GM13977 (cell line): ENCODE data around the gene ELL.

Source experiments
- DNase-seq: peaks from one replicate; pipeline ENCODE4 v3.0.0; 2012; ENCODE audit warnings: low spot score
- in situ Hi-C: fragments of 300-500 bp; cut with MboI; formaldehyde crosslinking; loops from one replicate; pipeline ENCODE4 v1.12.0; 2022; ENCODE audit warnings: low sequenced_read_pairs, low pct_unique_long_range_greater_than_20kb, mixed read lengths, inconsistent platforms; ENCODE audit not compliant: unreplicated experiment
- TF ChIP-seq, protein P1 (sequence below): IDR thresholded peaks from 2 replicates; pipeline ENCODE4 v1.5.1; 2012; ENCODE audit warnings: mild to moderate bottlenecking, control low read depth; ENCODE audit not compliant: insufficient read depth; ENCODE audit errors: extremely low read depth, missing control alignments

The ELL gene

DNA sequence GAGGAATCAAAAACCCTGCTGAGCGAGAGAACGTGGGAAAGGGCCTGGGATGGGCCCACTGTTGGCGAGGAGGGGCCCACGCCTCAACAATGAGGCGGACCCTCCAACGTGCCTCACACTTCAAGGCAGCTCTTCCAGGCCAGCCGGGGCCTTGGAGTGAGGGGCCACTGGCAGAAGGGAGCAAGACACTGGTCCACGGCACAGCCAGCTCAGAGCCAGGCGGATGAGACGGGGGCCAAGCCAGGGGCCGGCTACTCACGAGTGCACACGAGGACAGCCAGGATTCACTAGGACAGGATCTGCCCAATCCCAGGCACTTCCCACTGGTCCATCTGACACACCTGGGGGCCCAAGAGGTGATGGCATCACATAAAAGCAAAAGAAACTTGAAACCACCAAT, 20.5 kb downstream of the ELL start:
- in situ Hi-C loops: no loop called here
- TF ChIP-seq, protein P1, sequence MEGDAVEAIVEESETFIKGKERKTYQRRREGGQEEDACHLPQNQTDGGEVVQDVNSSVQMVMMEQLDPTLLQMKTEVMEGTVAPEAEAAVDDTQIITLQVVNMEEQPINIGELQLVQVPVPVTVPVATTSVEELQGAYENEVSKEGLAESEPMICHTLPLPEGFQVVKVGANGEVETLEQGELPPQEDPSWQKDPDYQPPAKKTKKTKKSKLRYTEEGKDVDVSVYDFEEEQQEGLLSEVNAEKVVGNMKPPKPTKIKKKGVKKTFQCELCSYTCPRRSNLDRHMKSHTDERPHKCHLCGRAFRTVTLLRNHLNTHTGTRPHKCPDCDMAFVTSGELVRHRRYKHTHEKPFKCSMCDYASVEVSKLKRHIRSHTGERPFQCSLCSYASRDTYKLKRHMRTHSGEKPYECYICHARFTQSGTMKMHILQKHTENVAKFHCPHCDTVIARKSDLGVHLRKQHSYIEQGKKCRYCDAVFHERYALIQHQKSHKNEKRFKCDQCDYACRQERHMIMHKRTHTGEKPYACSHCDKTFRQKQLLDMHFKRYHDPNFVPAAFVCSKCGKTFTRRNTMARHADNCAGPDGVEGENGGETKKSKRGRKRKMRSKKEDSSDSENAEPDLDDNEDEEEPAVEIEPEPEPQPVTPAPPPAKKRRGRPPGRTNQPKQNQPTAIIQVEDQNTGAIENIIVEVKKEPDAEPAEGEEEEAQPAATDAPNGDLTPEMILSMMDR: no peak
- DNase-seq: no peak

DNA sequence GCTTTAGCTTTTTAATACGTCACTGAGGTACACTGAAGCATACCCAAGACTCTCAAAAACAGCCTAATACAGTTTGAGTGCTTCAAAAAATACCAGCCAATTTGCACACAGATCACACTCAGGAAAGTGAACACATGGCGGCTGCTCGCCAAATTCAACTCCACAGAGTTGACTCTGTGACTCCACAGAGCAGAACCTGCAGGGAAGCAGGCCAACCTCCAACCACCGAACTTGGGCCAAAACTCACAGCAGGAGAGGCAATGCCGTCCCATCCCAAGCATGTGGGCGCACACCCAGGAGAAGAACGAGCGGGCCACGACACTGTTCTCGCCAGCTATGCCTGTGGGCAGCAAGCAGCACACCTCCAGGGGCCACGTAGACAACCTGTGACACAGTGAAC, 21.1 kb downstream of the ELL start:
- in situ Hi-C loops: no loop called here
- no peak for DNase-seq
- TF ChIP-seq, protein P1: no peak

DNA sequence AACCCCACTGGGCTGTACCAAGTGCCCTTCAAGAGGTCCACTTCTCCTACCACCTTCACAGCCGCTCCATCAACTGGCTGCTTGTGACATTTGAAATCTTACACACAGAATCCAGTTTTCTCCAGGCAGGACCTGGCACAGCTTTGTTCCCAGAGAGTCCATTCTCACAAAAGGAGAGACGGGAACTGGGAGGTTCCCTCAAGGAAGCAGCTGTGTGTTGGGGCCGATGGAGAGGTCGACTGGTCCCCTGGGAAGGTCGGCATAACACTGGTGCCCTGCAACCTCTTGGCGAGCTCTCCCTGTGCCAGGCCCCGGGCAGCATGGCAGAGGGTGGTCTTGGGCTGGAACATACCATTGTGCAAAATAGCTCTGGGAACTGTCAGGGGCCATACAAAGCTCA, 21.5 kb downstream of the ELL start:
- no peak for DNase-seq
- TF ChIP-seq, protein P1: no peak
- in situ Hi-C loops: no loop called here

DNA sequence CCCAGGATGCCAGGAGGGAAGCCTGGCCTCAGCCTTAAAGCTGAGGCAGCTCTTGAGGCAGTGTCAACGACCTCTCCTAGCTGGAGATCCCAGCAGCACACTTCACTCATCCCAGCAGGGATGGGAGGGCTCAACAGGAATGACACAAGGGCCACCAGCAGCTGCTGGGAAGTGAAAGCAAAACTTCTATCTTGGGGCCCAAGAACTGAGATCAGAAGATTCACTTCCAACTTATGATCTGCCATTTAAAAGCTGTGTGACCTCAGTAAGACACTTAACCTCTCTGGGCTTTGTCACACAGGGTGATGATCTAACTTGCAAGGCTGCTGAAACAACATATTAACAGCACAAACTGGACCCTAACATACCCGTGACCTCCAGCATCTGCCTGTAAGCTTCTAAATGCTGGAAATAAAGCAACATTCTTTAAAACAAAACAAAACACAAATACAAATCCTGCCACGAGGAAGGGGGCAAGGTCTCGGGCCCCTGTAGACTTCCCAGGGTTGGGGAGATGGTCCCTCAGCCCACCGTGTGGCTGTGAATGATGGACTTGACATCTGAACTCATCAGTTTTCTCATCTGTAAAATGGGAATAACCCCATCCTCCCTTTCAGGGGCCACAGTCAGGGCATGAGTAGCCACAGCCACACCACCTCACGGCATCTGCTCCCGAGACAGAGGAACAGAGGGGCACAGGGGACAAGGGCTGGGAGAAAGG, 22.7 kb downstream of the ELL start:
- in situ Hi-C loops: no loop called here
- DNase-seq: no peak
- TF ChIP-seq, protein P1: no peak

DNA sequence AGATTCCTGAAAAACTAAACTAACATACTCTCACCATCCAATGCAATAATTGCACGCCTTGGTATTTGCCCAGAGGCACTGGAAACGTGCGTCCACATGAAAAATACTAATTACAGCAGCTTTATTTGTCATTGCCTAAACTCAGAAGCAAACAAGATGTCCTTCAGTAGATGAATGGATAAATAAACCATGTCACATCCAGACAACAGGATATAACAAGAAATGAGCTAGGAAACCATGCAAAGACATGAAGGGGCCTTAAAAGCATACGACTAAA, 25.0 kb downstream of the ELL start:
- in situ Hi-C loops: no loop called here
- no peak for DNase-seq
- TF ChIP-seq, protein P1: no peak

DNA sequence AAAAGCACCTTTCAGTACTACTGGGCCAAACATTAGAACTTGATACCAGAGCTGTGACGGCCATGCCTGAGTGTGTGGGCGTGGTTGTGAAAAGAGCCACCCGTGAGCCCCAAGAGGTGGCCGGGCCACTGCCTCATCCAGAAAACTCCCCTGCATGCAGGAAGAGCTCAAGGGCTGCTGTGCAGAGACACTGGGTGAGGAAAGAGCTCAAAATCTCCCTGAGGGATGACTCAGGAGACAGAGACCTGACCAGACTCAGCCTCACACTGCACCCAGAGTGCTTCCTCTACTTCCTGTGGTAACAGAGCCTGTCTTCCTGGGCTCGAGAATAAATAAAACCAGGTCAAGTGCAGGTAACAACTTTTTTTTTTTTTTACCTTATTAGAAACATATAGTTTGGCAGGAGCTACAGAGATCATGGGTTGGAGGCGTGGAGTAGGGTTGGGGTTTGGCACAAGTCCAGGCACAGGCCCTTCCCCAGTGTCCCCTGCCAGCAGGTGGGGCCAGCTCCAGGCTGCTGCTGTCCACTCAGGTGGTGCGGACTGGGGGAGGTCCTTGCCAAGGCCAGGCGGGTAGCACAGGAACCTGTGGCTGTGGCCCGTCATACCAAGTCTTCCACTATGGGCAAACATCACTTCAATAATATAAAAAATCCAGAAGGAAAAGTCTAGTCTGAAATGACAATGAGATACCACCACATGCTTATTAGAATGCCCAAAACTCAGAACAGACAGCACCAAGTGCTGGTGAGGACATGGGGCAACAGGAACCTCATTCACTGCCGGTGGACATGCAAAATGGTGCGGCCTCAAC, 25.5 kb downstream of the ELL start:
- DNase-seq: peak; percentile 67
- in situ Hi-C loops: no loop called here
- TF ChIP-seq, protein P1: peak; percentile 7
